Measurements from ENCODE around the gene CPM.

CPM gene

GRCh38 chr12:68908076-68908475 lies 24.9 kb downstream of the CPM start:
- Mint-ChIP-seq H3K4me3 (no peak overlapping the region), H3K27ac (no peak overlapping the region), H3K4me1 (peaks cover 16% of the 10 kb centered on the region), H3K9me3 (no peaks in the 10 kb centered on the region), H3K36me3 (no peaks in the 10 kb centered on the region), H3K27me3 (no peaks in the 10 kb centered on the region)
- ATAC-seq (ENCODE audit: low read depth) (no peak), DNase-seq (ENCODE audit: low spot score in 2 of 2) (no peak)

DNA sequence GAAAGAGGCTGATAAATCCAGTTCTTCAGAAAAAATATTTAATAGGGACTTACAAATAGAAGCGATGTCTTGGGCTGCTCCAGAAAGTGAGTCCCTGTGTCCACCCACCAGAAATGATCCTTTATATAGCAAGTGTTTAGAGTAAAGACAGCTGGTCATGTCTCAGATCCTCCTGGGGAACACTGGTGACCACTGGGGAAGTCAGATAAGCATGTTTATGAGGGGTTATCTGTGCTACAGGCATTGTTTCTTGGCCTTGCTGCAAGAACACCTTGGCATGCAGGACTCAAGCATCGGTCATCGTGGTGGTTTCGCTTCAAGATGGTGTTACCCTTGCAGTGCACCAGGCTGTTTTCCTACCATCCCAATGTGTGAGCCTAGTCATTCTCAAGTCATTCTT lies 27.2 kb downstream of the CPM start:
- Mint-ChIP-seq H3K27me3 (no peaks in the 10 kb centered on the region), H3K4me3 (no peak overlapping the region), H3K27ac (no peak overlapping the region), H3K9me3 (no peaks in the 10 kb centered on the region), H3K36me3 (no peaks in the 10 kb centered on the region), H3K4me1 (peaks cover 25% of the 10 kb centered on the region)
- ATAC-seq (ENCODE audit: low read depth), result no peak
- DNase-seq (ENCODE audit: low spot score in 2 of 2), result no peak

DNA sequence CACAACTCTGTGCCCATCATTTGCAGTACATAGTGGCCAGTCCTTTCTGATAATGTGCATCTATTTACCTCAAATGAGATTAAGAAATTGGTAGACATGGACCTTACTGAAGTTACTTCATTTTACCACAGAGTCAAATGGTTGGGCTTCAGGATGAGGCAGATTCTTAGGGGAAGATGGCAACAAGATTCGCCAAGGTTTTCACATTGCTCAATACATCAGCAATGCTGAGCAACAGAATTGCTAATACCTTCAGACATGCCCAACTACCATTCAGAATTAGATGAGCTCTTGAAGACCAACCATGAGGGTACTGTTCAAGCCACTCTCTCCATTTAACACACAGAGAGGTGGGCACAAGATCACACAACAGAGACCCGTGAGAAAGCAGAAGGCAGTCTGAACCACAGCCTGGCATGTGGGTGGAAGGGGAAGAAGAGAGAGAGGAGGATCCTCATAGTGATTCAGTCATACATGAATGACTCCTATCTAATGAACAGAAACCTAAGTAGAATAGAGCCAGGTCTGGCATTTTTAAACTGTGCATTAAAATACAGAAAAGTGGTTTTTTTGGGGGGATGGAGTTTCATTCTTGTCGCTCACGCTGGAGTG lies 28.5 kb downstream of the CPM start:
- Mint-ChIP-seq H3K27ac (no peak overlapping the region), H3K9me3 (no peaks in the 10 kb centered on the region), H3K4me1 (peaks cover 29% of the 10 kb centered on the region), H3K27me3 (no peaks in the 10 kb centered on the region), H3K4me3 (peak overlapping the region; percentile 21), H3K36me3 (no peaks in the 10 kb centered on the region)
- peak; percentile 14 to 16 for DNase-seq (ENCODE audit: low spot score in 2 of 2)
- ATAC-seq (ENCODE audit: low read depth), result peak; percentile 99

- Mint-ChIP-seq H3K4me3 (no peak overlapping the region), H3K27me3 (no peaks in the 10 kb centered on the region), H3K4me1 (peaks cover 30% of the 10 kb centered on the region), H3K36me3 (no peaks in the 10 kb centered on the region), H3K27ac (peak overlapping the region; percentile 80), H3K9me3 (no peaks in the 10 kb centered on the region)
- DNase-seq (ENCODE audit: low spot score in 2 of 2), result no peak
- ATAC-seq (ENCODE audit: low read depth), result no peak
These were observed 29.5 kb downstream of the CPM start for GRCh38 chr12:68903511-68903910.

DNA sequence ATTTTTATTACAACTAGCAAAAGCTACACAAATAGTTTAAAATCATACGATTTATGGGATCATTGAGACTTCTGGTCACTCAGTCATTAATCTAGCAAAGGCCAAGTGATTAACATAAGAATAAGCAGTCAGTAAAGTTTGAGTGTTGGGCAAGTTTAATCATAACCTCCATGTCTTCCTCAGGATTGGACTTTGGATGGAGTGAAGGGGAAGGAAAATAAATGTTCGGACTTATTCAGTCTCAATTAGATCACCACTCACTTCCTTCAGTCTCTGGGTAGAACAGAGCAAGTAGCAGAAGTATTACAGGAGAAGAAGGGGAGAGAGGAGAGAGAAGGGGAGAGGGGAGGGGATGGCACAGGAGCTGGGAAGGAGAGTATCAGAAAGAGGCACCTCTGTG lies 31.4 kb downstream of the CPM start:
- Mint-ChIP-seq H3K4me3 (no peak overlapping the region), H3K36me3 (no peaks in the 10 kb centered on the region), H3K9me3 (no peaks in the 10 kb centered on the region), H3K27me3 (no peaks in the 10 kb centered on the region), H3K27ac (peak overlapping the region; percentile 71), H3K4me1 (peaks cover 38% of the 10 kb centered on the region)
- ATAC-seq (ENCODE audit: low read depth) (no peak), DNase-seq (ENCODE audit: low spot score in 2 of 2) (no peak)

DNA sequence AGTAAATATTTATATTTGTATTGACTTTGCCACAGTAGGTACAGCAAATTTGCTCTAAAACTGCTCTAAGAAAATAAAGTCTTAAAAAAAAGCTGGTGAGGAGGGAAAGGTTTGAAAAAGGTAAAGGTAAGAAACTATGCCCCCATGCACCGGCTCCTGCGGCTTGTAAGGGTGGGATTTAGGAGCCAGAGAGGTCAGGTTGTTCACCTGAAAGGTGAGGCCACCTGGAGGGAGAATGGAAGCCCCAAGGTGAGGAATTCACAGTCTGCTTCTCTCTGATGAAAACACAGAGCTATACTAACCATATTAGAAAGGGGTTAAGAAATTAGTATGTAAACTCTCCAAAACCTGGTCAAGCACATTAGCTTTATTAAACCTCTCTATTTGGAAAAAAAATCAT lies 31.8 kb downstream of the CPM start:
- Mint-ChIP-seq H3K27ac (peak overlapping the region; percentile 71), H3K4me3 (no peak overlapping the region), H3K36me3 (no peaks in the 10 kb centered on the region), H3K4me1 (peaks cover 41% of the 10 kb centered on the region), H3K27me3 (no peaks in the 10 kb centered on the region), H3K9me3 (no peaks in the 10 kb centered on the region)
- DNase-seq (ENCODE audit: low spot score in 2 of 2) (no peak), ATAC-seq (ENCODE audit: low read depth) (no peak)

GRCh38 chr12:68900241-68900640 lies 32.7 kb downstream of the CPM start:
- Mint-ChIP-seq H3K4me3 (no peak overlapping the region), H3K27ac (peak overlapping the region; percentile 16), H3K27me3 (no peaks in the 10 kb centered on the region), H3K9me3 (no peaks in the 10 kb centered on the region), H3K4me1 (peaks cover 48% of the 10 kb centered on the region), H3K36me3 (no peaks in the 10 kb centered on the region)
- ATAC-seq (ENCODE audit: low read depth), result no peak
- no peak for DNase-seq (ENCODE audit: low spot score in 2 of 2)

- Mint-ChIP-seq H3K9me3 (no peaks in the 10 kb centered on the region), H3K4me3 (no peak overlapping the region), H3K27ac (no peak overlapping the region), H3K27me3 (no peaks in the 10 kb centered on the region), H3K36me3 (no peaks in the 10 kb centered on the region), H3K4me1 (peaks cover 39% of the 10 kb centered on the region)
- DNase-seq (ENCODE audit: low spot score in 2 of 2), result no peak
- ATAC-seq (ENCODE audit: low read depth), result no peak
These were observed 33.7 kb downstream of the CPM start for GRCh38 chr12:68899251-68899771.

GRCh38 chr12:68896881-68897540 lies 36.0 kb downstream of the CPM start:
- Mint-ChIP-seq H3K9me3 (no peaks in the 10 kb centered on the region), H3K27me3 (no peaks in the 10 kb centered on the region), H3K4me3 (peak overlapping the region; percentile 71), H3K4me1 (peaks cover 31% of the 10 kb centered on the region), H3K36me3 (no peaks in the 10 kb centered on the region), H3K27ac (peak overlapping the region; percentile 70)
- peak; percentile 79 for ATAC-seq (ENCODE audit: low read depth)
- no peak for DNase-seq (ENCODE audit: low spot score in 2 of 2)

GRCh38 chr12:68894276-68894855 lies 38.6 kb downstream of the CPM start:
- H3K27ac Mint-ChIP-seq, result no peak overlapping the region
- no peaks in the 10 kb centered on the region for H3K36me3 Mint-ChIP-seq
- no peaks in the 10 kb centered on the region for H3K9me3 Mint-ChIP-seq
- DNase-seq (ENCODE audit: low spot score in 2 of 2) (no peak), ATAC-seq (ENCODE audit: low read depth) (no peak)
- no peak overlapping the region for H3K4me3 Mint-ChIP-seq
- peaks cover 28% of the 10 kb centered on the region for H3K4me1 Mint-ChIP-seq
- no peaks in the 10 kb centered on the region for H3K27me3 Mint-ChIP-seq

- no peaks in the 10 kb centered on the region for H3K27me3 Mint-ChIP-seq
- ATAC-seq (ENCODE audit: low read depth), result no peak
- H3K4me3 Mint-ChIP-seq, result no peak overlapping the region
- no peaks in the 10 kb centered on the region for H3K9me3 Mint-ChIP-seq
- peaks cover 29% of the 10 kb centered on the region for H3K4me1 Mint-ChIP-seq
- no peak overlapping the region for H3K27ac Mint-ChIP-seq
- DNase-seq (ENCODE audit: low spot score in 2 of 2), result no peak
- H3K36me3 Mint-ChIP-seq, result no peaks in the 10 kb centered on the region
These were observed 39.2 kb downstream of the CPM start for GRCh38 chr12:68893741-68894140.

- H3K36me3 Mint-ChIP-seq, result no peaks in the 10 kb centered on the region
- DNase-seq (ENCODE audit: low spot score in 2 of 2) (no peak), ATAC-seq (ENCODE audit: low read depth) (no peak)
- H3K4me3 Mint-ChIP-seq, result no peak overlapping the region
- H3K4me1 Mint-ChIP-seq, result peaks cover 29% of the 10 kb centered on the region
- no peaks in the 10 kb centered on the region for H3K9me3 Mint-ChIP-seq
- no peak overlapping the region for H3K27ac Mint-ChIP-seq
- no peaks in the 10 kb centered on the region for H3K27me3 Mint-ChIP-seq
These were observed 39.8 kb downstream of the CPM start for GRCh38 chr12:68893201-68893600.

DNA sequence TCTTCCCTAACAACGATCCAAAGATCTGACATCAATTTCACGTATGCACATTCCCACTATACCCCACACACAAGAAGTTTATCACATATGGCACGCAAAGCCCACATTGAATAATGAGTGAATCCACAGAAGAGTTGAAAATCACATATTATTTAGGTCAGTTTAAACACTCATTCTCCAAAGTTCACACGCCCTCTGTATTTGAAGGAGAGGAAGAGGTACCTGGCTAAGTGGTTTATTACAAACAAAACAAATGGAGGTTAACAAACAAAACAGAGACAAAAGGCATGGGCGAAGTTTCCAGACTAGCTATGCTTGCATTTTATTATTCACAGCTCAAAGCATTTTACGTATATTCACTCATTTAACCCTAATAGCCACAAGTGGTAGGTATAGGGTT lies 41.8 kb downstream of the CPM start:
- peaks cover 19% of the 10 kb centered on the region for H3K4me1 Mint-ChIP-seq
- peak overlapping the region; percentile 3 for H3K27ac Mint-ChIP-seq
- H3K4me3 Mint-ChIP-seq, result no peak overlapping the region

DNA sequence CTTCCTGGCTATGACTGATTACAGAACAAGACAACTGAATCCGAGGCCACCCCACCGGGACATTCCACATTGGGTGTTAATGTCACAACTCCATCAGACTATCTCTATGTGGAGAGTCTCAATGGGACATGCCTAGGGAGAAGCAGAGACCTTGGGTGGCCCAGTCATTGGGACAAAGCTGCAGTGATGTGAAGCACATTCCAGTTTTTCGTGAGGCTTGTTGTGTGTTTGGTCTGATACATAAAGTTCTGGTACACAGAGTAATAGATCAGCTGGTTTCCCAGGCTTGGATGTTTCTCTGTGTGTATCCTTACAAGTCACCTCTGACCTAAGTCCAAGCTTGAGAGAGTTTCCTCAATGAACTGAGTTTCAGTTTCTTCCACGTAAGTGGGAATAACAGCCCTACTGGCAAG lies 42.3 kb downstream of the CPM start:
- H3K27me3 Mint-ChIP-seq, result no peaks in the 10 kb centered on the region
- DNase-seq (ENCODE audit: low spot score in 2 of 2) (no peak), ATAC-seq (ENCODE audit: low read depth) (no peak)
- no peaks in the 10 kb centered on the region for H3K36me3 Mint-ChIP-seq
- peak overlapping the region; percentile 3 for H3K27ac Mint-ChIP-seq
- H3K9me3 Mint-ChIP-seq, result no peaks in the 10 kb centered on the region
- H3K4me3 Mint-ChIP-seq, result no peak overlapping the region
- peaks cover 15% of the 10 kb centered on the region for H3K4me1 Mint-ChIP-seq

More for the DNA sequence above, 41.8 kb downstream of the CPM start:
- ATAC-seq (ENCODE audit: low read depth) (no peak), DNase-seq (ENCODE audit: low spot score in 2 of 2) (no peak)
- Mint-ChIP-seq H3K36me3 (no peaks in the 10 kb centered on the region), H3K27me3 (no peaks in the 10 kb centered on the region), H3K9me3 (no peaks in the 10 kb centered on the region)

All from memory B cell (primary cell).